GM19025 (cell line): Measurements from ENCODE around the gene SPRYD7.
"Not testable (repeated sequence)": the region's sequence is repeated elsewhere in the genome, so short reads cannot be mapped to it uniquely, and the experiment has no call there.

Experiments
- ATAC-seq: cut with Tn5 transposase; IDR thresholded peaks from one replicate; pipeline ENCODE4 v1.9.1; 2021; ENCODE audit warnings: mild to moderate bottlenecking, low read depth, moderate library complexity; ENCODE audit not compliant: unreplicated experiment

Gene SPRYD7, protein sequence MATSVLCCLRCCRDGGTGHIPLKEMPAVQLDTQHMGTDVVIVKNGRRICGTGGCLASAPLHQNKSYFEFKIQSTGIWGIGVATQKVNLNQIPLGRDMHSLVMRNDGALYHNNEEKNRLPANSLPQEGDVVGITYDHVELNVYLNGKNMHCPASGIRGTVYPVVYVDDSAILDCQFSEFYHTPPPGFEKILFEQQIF

DNA sequence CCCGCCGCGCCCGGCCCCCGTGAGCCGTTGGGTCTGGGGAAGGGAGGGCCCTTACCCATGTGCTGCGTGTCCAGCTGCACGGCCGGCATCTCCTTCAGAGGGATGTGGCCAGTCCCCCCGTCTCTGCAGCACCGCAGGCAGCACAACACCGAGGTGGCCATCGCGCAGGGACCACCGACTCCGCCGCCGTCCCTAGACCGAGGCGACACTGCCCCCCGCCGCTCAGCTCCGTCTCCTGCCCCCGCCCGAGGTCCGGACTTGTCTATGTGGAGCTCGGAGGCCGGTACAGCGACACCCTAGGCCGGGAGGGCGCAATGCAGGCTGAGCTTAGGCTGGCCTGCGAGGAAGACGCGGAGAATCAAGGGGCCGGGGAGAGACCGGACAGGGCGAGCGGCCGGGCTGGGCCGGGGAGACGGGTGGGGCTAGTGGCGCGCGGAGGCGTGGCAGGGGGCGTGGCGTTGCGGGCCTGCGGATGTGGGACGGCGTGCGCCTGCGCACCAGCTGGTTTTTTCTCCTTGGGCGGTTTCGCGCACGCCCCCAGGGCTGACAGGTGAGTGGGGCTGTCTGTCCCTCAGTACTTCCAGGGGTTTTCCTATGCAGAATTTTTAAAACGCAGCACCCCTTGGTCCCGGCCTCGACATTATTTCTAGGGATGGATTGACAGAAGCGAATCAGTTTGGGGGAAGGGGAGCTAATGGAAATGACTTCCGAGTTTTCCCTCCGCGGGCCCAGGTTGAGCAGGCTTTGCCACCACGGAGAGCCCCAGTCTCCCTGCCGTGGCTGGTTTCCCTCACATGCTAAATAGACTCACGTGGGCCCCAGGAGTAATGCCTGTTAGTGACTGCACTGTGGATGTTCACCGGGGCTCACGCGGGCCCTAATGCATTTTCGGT, at the start of gene SPRYD7:
Gene SPRYD7 (minus strand): TSS at position 266 of the 893 bp plus-strand sequence. CDS start 105 bp downstream, at position 161.
- ATAC-seq, result peak; percentile 97

DNA sequence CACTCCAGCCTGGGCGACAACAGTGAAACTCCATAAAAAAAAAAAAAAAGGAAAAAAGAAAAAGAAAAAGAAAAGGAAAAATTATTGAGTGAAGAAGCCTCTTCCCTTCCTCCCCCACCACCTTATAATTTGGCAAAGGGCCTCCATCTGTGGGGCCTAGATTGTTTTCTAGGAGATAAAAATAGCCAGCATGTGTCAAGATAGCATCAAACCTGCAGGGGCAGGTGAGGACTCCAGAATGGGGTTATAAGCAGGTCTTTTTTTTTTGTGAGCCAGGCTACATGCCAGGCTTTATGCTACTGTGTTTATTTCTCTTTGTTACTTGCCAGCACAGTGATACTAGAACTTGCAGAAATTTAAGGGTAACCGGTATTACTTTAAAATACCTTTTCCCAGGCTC, 49.0 kb upstream of the SPRYD7 start:
- ATAC-seq, result no peak

DNA sequence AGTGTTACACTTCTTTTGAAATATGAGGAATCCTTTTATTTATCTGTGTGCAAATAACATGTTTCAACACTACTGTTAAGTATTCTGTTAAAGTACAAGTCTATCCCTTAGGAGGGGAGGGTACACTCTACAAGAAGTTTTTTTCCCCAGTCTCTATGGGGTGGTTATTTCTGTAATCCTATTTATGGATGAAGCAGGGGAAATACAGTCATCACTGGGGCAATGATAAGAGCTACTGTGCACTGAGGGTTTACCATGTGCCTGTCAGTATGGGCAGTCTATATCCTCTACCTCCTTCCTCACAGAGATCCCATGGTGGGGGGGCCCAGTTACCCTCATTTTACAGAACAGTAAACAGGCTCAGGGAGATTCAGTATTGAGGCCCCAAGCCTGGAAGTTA, 44.1 kb upstream of the SPRYD7 start:
- no peak for ATAC-seq

DNA sequence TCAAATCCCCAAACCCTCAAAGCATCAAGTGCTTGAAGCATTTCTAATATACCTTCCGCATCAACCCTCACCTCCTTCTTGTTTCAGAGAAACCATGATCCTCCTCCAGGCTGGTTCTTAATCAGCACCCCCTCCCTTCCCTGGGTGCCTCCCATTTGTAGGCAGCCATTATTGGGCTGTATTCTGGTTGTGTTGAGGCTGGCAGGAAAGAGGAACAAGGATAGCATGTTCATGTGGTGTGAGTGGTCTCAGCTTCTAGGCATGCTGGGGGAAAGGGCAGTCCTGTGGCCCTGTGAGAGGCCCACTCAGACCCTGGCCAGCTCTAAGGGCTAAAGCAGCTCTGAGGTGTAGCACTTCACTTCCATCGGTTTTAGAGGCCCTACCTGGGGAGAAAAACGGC, 41.9 kb upstream of the SPRYD7 start:
- no peak for ATAC-seq

DNA sequence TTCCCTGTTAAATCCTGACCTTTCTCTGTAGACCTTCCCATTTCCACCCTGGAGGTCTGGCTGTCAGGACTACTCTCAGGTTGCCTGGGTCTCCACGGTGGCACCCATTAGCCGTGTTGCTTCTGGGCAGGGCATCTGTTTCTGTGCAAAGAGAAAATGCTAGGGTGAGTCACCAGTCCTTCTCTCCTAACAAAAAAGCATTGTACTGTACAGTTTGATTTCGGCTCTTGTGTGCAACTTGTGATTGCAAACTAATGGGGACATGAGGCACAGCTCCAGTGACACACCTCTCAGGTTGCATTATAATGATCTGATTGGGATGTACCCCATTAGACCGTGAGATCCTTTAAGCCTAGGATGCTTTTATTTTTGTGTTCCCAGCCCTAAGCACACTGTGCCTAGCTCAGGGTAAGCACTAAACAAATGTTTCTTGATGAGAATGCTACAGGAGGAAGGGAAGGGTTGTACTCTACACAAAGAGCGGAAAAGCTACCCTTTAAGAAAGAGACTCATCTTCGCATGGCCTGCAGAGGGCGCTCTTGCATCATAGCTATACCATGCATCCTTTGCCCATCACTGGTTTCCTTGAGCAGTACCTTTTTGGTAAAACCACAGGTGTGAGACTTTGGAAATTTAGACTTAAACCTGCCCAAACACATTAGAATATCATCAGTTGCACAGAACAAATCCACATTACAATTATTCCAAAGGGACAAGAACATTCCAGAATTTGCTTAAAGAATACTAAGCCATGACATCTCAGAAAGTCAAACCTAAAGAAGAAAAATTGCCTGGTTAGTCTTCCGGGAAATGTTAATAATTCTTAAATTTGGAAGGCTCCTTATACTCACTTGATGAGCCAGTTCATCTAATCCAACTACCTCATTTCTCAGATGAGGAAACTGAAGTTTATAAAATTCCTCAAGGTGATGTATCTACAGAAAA, 40.4 kb upstream of the SPRYD7 start:
- peak; percentile 58 for ATAC-seq

DNA sequence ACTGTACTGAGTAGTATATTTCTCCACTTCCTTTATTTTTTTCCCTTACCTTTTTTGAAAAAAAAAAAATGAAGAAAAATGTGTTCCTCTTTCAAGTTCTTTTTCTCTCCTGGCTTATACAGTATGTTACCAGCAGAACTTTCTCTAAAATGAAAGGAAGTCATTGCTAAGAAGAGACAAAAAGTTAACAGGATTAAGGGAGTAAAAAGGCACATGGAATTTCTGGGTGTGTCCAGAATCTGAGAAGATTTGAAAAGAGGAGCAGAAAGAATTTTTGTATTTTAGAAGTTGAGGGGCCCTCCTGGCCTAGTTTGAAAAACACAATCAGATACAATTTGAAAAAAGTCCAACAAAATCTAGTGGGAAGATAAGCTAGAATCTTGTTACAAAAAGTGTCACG, 39.7 kb upstream of the SPRYD7 start:
- no peak for ATAC-seq

DNA sequence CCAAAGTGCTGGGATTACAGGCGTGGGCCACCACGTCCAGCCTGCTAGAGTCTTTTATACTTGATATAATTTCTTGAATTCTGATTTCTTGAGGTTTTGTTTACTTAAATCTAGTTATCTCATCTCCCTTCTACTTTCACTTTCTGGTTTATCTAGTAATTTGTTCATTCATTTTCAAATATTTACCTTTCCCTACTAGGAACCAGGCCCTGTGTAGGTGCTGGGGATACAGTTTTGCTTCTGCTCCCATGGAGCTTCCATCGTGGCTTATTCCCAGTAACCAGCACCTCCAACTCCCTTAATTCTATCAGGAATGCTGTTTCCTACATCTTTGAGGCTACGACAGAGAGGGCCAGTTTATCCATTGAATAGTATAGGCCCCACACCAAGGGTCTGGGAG, 36.6 kb upstream of the SPRYD7 start:
- no peak for ATAC-seq

DNA sequence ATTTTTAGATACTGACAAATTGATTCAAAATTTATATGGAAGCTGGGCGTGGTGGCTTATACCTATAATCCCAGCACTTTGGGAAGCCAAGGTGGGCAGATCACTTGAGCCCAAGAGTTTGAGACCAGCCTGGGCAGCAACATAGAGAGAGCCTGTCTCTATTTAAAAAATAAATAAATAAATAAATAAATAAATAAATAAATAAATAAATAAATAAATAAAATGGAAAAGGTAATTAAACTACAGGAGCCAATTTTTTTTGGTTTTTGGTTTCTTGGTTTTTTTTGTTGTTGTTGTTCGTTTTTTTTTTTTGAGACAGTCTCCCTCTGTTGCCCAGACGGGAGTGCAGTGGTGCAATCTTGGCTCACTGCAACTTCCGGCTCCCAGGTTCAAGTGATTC, 31.3 kb upstream of the SPRYD7 start:
- ATAC-seq, result no peak

DNA sequence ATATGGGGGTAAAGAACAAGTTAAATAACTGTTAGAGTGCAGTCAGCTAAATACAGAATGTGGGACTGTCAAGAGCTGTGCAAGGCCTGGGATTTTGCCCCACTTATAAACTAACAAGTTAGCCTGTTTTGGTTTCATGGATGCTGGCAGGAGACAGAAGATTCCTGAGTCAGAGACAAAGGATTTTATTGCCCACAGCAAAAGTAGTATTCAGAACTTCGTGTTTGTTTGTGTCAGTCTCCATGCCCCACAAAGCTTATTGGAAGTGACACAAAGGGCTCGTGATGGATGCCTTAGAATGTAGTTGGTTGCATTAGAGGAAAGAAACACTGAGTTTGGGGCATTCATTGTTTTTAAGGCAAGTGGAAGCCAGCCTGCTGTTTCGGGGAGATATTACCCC, 22.2 kb upstream of the SPRYD7 start:
- ATAC-seq, result no peak

DNA sequence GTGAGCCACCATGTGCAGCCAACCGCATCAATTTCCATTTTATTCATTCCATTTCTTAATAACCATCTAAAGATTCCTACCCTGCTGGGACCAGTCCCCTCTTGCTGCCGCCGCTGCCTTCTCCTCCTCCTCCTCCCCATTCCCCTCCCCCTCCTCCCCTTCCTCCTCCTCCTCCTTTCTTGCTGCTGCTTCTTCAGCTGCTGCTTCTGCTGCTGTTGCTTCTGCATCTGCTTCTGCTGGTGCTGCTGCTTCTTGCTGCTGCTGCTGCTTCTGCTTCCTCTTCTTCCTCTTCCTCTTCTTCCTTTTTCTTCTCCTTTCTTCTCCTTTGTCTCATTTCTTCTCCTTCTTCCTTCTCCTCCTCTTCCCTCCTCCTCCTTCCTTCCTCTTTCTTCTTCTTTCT, 20.0 kb upstream of the SPRYD7 start:
- ATAC-seq, result no peak

DNA sequence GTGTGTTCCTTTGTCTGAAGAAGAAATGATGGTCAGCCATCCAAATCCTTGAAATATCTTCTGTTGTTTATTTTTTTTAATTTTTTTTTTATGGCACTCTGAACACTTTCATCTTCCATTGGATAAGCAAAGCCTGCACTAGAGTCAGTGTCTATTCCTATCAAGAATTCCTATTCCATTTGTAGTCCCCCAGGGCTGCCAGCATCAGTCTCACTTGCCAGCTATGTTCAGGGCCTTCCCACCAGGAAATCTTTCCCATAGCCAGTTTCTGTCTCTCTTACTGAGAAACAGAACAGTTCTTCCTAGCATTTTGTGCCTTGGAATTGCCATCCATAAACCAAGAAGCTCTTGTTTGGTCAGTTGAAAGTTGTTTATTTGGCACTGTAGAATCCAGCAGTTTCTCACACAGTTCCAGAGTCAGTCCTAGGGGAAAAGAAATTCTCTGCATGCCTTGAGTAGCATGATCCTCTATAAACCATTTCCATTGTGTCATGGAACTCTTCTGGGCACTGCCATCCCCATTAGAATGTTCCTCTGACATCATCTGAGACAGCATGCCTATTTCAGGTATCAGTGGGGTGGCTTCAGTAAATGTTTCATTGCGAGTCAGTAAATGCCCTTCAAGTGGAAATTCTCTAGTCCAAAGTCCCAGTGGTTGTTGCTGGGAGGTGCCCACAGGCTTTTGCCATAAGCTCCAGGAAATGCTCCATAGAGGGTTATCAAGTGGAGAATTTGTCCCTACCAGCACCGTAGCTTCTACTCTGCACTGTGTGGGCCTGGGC, 18.7 kb upstream of the SPRYD7 start:
- no peak for ATAC-seq

DNA sequence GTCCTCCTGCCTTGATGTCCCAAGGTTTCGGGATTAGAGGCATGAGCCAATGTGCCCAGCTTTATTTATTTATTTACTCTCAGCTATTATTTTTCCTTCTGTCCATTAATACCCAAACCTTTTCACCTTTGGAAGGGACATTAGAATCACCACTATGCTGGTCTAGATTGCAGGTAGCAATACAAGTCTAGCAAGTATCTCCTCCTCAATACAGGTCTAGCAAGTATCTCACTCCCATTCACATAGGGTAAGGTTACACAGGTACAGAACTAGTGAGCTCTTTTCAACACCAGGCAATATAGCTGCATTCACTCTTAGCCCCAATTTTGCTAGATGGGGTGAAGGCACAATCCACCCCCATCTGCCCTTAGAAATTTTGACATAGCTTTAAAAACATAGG, 17.4 kb upstream of the SPRYD7 start:
- ATAC-seq, result no peak

DNA sequence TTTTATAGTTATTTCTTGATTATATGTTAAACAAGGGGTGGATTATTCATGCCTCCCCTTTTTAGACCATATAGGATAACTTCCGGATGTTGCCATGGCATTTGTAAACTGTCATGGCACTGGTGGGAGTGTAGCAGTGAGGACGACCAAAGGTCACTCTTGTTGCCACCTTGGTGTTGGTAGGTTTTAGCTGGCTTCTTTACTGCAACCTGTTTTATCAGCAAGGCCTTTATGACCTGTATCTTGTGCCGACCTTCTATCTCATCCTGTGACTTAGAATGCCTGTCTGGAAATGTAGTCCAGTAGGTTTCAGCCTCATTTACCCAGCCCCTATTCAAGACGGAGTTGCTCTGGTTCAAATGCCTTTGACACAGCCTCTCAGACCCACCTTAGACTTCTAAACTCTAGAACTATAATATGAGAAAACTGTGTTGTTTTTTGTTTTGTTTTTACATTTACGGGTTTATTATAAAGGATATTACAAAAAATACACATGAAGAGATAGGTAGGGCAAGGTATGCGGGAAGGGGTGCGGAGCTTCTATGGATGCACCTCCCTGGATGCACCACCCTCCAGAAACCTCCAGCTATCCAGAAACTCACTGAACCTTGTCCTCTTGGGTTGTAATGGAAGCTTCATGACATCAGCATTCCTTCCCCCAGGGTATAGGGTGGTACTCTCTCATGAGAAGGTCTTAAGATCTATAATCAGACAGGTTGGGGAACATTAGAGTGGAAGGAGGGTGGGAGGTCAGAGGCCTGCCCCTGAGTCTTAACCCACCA, 15.8 kb upstream of the SPRYD7 start:
- ATAC-seq, result no peak

DNA sequence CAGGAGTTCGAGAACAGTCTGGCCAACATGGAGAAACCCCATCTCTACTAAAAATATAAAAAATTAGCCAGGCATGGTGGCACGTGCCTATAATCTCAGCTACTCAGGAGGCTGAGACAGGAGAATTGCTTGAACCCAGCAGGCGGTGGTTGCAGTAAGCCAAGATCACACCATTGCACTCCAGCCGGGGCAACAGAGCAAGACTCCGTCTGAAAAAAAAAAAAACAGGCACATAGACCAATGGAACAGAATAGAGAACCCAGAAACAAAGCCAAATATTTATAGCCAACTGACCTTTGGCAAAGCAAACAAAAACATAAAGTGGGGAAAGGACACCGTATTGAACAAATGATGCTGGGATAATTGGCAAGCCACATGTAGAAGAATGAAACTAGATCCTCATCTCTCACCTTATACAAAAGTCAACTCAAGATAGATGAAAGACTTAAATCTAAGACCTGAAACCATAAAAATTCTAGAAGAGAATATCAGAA, 12.7 kb upstream of the SPRYD7 start:
- ATAC-seq, result not testable (repeated sequence)

DNA sequence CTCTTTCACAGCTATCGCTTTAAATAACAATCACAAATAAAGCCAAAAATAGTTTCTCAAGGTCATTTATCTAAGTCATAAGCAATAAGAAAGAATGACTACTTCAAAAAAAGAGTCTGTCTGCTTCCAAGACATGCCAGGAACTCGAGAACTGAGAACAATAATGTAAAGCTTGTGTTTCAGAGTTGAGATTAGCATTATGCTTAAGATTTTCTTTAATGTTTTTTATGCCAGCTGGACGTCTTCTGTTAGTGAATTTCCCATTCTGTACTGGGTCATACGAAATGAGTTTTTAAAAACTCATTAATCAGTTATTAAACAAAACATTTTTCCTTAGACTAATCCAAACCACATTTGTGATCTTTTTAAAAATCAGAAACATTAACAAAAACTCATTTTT, 3.2 kb upstream of the SPRYD7 start:
- ATAC-seq, result no peak

DNA sequence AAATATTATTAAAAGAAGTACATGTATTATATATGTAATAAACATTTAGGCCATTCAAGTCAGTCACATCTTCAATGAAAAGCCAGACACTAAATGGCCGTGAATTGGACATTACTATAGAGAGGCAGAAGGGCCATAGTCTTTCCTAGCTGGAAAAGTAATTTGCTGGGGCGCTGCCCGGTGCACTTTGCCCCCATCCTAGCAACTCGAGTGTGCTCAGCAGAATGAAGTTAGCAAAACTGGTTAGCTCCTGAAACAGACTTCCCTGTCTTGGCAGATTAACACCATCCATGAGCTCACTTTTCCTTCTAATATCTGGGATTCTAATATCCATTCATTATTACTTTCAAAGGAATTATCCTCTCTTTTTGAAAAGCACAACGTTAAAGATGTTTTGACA, 2.8 kb upstream of the SPRYD7 start:
- ATAC-seq, result no peak

DNA sequence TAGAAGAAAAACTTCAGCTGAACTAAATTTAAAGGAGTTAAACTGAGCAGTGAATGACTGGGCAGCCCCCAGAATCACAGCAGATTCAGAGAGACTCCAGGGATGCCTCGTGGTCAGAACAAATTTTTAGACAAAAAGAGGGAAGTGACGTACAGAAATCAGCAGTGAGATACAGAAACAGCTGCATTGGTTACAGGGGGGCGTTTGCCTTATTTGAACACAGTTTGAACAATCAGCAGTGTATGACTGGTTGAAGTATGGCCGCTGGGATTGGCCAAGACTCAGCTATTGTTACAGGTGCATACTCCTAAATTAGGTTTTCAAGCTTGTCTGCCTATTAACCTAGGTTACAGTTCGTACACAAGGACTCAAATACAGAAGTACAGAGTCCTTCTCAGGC, 2.2 kb upstream of the SPRYD7 start:
- no peak for ATAC-seq

DNA sequence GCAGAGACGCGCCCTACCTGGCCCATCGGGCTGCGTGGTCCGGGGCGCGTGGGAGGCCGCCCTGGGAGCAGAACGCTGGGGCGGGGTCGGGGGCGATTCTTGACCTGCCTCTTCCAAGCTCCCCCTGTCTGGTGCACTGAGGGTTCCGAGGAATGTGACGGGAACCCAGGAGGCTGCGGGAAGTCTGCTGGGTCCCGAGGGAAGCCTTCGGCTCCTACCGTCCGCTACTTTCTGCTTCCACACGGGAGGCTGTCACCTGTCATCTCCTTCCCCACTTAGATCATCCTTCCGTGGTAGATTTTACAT, 781 bp upstream of the SPRYD7 start:
- ATAC-seq, result no peak
